Fibroblast of lung (primary cell): Measurements from ENCODE around the gene RPS16.

ENCODE experiments used
- CTCF ChIP-seq, 2 donors: IDR thresholded peaks in 1 of 2; conservative IDR thresholded peaks in 1 of 2; 1 replicate in 1 of 2; 2 replicates in 1 of 2; pipeline ENCODE4 v1.5.1; 2011 to 2012; ENCODE audit warnings: low read length in 2 of 2, control low read depth in 1 of 2, inconsistent platforms in 1 of 2, low read depth in 1 of 2, mild to moderate bottlenecking in 1 of 2
- EZH2 ChIP-seq: IDR thresholded peaks from 2 replicates; pipeline ENCODE4 v1.5.1; 2012; ENCODE audit warnings: low read length, control low read depth, mild to moderate bottlenecking; ENCODE audit errors: missing control alignments

DNA sequence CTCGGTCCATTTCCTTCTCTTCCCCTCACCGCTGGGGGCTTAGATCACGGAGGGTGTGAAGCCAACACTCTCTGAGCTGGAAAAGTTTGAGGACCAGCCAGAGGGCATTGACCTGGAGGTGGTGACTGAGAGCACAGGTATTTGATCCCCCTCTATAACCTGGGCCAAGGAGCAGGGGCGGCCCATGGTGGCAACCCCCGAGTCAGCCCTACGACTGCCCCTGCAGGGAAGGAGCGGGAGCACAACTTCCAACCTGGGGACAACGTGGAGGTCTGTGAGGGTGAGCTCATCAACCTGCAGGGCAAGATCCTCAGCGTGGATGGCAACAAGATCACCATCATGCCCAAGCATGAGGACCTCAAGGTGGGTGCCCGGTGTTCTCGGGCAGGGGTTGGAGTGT, 33.3 kb upstream of the RPS16 start:
- no peak for TF ChIP-seq CTCF (conservative IDR thresholded peaks at IDR 0.05 in 1 of 2, IDR thresholded peaks at IDR 0.05 in 1 of 2; ENCODE audit: low read depth in 1 of 2, low read length in 2 of 2)
- no peak for TF ChIP-seq EZH2
